HG03280 (cell line): ENCODE measurements around the gene MAB21L3.

Experiments used
- ATAC-seq: cut with Tn5 transposase; IDR thresholded peaks from one replicate; pipeline ENCODE4 v1.9.1; 2021; ENCODE audit warnings: mild to moderate bottlenecking, moderate library complexity; ENCODE audit not compliant: unreplicated experiment

The MAB21L3 gene

GRCh38 chr1:116107371-116107770 lies 3.8 kb upstream of the MAB21L3 start:
- ATAC-seq, result no peak

- no peak for ATAC-seq
Measured at GRCh38 chr1:116111524-116112021, 374 bp downstream of the MAB21L3 start.

- no peak for ATAC-seq
Measured at GRCh38 chr1:116112388-116113140, 1.4 kb downstream of the MAB21L3 start.

GRCh38 chr1:116113615-116114014 lies 2.4 kb downstream of the MAB21L3 start:
- ATAC-seq, result no peak

GRCh38 chr1:116115476-116116439 lies 4.6 kb downstream of the MAB21L3 start:
- ATAC-seq, result no peak

GRCh38 chr1:116118471-116118870 lies 7.3 kb downstream of the MAB21L3 start:
- ATAC-seq, result no peak

- no peak for ATAC-seq
Measured at GRCh38 chr1:116119876-116120275, 8.7 kb downstream of the MAB21L3 start.

GRCh38 chr1:116122955-116123757 lies 12.0 kb downstream of the MAB21L3 start:
- no peak for ATAC-seq

- no peak for ATAC-seq
Measured at GRCh38 chr1:116123837-116124533, 12.8 kb downstream of the MAB21L3 start.

GRCh38 chr1:116125758-116126157 lies 14.6 kb downstream of the MAB21L3 start:
- no peak for ATAC-seq

- ATAC-seq, result no peak
Measured at GRCh38 chr1:116126281-116126680, 15.1 kb downstream of the MAB21L3 start.

GRCh38 chr1:116127123-116127847 lies 16.1 kb downstream of the MAB21L3 start:
- ATAC-seq, result no peak

- ATAC-seq, result no peak
Measured at GRCh38 chr1:116127848-116128540, 16.8 kb downstream of the MAB21L3 start.

GRCh38 chr1:116128664-116129063 lies 17.5 kb downstream of the MAB21L3 start:
- no peak for ATAC-seq

- no peak for ATAC-seq
Measured at GRCh38 chr1:116129537-116129936, 18.3 kb downstream of the MAB21L3 start.

- ATAC-seq, result no peak
Measured at GRCh38 chr1:116130356-116130755, 19.2 kb downstream of the MAB21L3 start.

- ATAC-seq, result no peak
Measured at GRCh38 chr1:116131170-116131569, 20.0 kb downstream of the MAB21L3 start.

GRCh38 chr1:116131866-116132605 lies 20.8 kb downstream of the MAB21L3 start:
- ATAC-seq, result no peak
